Fibroblast of the conjunctiva (primary cell): ENCODE measurements around the gene KRTAP4-12.
A peak's percentile ranks its signal among the peaks of the same experiment; 100 is the strongest.
"Not testable (repeated sequence)": the region's sequence is repeated elsewhere in the genome, so short reads cannot be mapped to it uniquely, and the experiment has no call there.

Experiments used
- DNase-seq: peaks from one replicate; pipeline ENCODE4 v3.0.0-alpha.2; 2010; ENCODE audit warnings: low read depth

KRTAP4-12 gene

DNA sequence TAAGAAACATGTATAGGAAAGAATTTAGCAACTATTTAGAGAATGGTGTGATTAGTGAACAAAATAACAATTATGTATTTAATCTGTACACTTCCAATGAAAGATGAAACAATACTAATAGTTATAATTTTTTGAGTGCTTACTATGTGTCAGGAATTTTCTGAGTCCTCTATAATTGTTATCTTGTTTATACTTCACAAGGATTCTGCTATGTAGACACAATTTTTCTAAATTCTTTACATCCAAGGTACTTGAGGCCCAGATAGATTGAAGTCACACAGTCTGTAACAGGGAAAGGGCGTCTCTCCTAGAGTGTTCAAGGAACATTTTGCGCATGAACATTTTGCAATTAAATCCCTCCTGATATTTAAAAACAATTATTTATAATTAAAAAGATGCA, 1.1 kb upstream of the KRTAP4-12 start:
- no peak for DNase-seq

DNA sequence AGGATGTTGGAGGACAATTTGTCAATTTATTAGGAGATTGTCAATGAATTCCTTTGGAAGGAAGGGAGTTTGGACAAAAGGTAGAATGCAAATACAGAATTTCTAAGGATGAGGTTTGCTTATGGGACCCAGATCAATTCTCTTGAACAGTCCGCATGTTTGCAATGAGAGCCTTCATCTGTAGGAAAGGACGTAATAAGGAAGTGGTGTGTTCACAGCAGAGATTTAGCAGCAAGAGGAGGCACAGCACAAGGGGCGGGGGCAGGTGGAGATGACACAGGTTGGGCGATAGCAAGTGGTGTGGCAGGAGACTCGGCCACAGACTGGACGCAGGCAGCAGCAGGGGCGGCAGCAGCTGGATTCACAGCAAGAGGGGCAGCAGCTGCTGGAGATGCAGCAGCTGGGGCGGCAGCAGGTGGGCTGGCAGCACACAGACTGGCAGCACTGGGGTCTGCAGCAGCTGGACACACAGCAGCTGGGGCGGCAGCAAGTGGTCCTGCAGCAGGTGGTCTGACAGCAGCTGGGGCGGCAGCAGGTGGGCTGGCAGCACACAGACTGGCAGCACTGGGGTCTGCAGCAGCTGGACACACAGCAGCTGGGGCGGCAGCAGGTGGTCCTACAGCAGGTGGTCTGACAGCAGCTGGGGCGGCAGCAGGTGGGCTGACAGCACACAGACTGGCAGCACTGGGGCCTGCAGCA, 541 bp downstream of the KRTAP4-12 start:
- not testable (repeated sequence) for DNase-seq

GRCh38 chr17:41121742-41122141, 2.2 kb downstream of the KRTAP4-12 start:
- no peak for DNase-seq

GRCh38 chr17:41119696-41120690, 4.0 kb downstream of the KRTAP4-12 start:
- not testable (repeated sequence) for DNase-seq

- DNase-seq: no peak
Observed at GRCh38 chr17:41118721-41119120, 5.3 kb downstream of the KRTAP4-12 start.

DNA sequence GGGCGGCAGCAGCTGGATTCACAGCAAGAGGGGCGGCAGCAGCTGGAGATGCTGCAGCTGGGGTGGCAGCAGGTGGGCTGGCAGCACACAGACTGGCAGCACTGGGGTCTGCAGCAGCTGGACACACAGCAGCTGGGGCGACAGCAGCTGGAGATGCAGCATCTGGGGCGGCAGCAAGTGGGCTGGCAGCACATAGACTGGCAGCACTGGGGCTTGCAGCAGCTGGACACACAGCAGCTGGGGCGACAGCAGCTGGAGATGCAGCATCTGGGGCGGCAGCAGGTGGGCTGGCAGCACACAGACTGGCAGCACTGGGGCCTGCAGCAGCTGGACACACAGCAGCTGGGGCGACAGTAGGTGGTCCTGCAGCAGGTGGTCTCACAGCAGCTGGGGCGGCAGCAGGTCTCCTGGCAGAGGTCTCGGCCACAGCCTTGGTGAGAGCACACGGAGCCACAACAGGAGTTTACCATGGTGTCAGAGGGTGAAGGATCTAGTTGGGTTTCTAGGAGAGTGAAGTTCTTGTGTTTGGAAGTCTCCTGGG, 6.1 kb downstream of the KRTAP4-12 start, which contains the start of gene KRTAP4-11:
Gene KRTAP4-11, minus strand, starts transcription at position 528 of the 541 bp plus-strand sequence. Its CDS starts 58 bp downstream, at position 470.
- not testable (repeated sequence) for DNase-seq

DNA sequence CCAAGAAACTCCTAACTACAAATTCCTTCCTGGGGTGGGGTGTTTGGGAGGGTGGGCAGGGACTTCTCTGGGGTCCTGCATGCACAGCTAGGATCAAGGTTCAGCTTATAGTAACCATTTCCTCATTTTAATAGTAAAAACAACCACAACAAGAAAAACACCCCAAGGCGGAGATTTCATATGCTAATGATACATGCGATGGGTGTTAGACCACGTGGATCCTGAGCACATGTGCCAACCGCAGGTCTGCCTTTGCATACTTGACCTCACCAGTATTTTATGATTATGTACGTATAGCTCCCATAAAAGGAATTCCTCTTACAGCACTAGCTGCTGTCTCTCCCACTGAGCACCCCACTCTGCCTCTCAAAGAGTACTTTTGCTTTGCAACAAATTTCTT, 7.7 kb downstream of the KRTAP4-12 start:
- DNase-seq: no peak

DNA sequence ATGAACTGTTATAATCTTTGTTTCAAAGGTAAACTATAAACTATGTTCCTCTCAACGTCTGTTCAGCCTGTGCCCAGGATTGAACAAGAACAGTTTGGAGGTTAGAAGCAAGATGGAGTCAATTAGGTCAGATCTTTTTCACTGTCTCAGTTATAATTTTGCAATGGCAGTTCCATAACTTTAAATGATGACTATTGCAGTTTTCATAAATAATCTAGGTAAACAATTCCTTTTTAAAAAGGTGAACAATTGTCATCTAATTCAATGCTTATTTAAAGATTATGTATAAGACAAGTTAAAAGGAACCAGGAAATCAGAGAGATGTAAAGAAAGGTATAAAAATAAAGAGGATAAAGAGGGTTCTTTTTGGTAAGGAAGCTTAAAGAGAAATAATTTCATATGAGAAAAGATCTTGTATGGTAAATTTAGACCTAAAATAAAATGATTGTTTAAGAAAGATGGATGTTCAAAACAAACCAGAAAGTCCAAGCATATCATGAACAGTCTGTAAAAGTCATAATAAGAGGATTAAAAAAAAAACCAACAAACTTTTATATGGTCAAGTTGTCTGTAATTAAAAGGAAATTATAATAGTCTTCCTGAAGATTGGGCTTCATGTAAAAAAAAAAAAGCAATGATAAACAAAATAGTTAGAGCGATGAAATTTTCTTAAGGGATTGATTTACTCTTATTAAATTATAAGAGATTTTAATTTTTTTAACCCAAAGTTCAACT, 12.7 kb downstream of the KRTAP4-12 start:
- no peak for DNase-seq

GRCh38 chr17:41108728-41109386, 15.1 kb downstream of the KRTAP4-12 start:
- not testable (repeated sequence) for DNase-seq

GRCh38 chr17:41107941-41108450, 16.0 kb downstream of the KRTAP4-12 start:
- DNase-seq: no peak

DNA sequence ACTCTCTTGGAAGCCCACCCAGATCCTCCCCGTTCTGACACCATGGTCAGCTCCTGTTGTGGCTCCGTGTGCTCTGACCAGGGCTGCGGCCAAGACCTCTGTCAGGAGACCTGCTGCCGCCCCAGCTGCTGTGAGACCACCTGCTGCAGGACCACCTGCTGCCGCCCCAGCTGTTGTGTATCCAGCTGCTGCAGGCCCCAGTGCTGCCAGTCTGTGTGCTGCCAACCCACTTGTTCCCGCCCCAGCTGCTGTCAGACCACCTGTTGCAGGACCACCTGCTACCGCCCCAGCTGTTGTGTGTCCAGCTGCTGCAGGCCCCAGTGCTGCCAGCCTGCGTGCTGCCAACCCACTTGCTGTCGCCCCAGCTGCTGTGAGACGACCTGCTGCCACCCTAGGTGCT, 18.6 kb downstream of the KRTAP4-12 start, which contains the start of gene KRTAP4-9:
Gene KRTAP4-9, plus strand, starts transcription at position 43 of the 400 bp plus-strand sequence. Its CDS starts 0 bp downstream, at position 43.
- DNase-seq: not testable (repeated sequence)

DNA sequence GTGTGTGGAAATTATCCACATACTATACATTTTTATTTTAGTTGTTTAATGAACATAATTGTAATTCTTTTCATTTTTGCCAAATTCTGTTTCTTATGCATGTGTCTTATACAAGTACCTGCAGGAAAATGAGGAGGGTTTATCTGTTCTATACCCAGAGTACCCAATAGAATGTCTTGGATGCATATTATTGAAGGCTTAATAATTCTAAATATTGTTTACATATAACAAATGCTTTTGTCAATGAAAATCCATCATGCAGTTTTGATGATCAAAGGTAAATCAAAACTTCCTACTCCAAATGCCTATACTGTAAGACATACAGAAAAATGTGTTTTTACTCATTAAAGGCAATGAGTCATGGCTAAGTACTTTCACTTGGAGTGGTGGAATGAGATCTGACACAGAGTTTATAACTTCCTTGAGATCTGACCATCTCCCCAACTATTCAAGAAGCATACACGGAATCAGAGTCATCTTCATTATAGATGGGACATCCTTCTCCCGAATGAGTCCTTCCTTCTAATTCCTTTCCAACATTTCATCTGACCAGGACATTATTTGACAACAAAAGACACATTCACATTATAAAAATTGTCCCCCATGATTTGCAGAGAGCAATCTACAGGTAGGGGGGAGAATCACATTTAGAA, 19.5 kb downstream of the KRTAP4-12 start:
- DNase-seq: not testable (repeated sequence)

DNA sequence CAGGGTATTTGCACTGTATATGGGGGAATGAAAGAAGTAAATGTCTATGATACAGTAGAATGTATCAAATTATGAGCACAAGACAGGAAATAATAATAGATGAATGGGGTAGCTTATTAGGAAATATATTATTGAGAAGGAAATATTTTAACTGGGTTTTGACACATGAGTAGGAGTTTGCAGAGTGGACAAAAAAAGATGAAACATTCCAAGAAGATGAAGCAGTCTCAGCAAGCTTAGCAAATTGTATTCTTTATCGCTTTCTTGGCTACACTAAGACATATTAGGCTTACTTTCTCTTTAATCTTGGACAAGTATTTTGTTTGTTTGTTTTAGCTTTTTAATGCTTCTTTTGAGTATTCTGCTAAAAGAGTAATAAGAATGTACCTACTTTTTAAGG, 20.1 kb downstream of the KRTAP4-12 start:
- DNase-seq: no peak

DNA sequence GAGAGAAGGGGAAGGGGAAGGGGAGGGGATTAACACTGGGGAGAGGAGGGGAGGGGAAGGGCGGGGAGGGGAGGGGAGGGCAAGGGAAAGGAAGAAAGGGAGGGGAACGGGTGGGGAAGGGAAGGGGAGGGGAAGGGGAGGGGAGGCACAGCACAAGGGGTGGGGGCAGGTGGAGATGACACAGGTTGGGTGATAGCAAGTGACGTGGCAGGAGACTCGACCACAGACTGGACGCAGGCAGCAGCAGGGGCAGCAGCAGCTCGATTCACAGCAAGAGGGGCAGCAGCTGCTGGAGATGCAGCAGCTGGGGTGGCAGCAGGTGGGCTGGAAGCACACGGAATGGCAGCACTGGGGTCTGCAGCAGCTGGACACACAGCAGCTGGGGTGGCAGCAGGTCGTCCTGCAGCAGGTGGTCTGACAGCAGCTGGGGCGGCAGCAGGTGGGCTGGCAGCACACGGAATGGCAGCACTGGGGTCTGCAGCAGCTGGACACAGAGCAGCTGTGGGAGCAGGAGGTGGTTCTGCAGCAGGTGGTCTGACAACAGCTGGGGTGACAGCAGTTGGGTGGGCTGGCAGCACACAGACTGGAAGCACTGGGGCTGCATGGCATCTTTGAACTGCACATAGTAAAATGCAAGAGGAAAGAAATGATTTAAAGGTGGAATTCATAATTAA, 22.3 kb downstream of the KRTAP4-12 start, which contains the start of gene KRTAP4-16:
Gene KRTAP4-16, minus strand, starts transcription at position 624 of the 674 bp plus-strand sequence. Its CDS starts 0 bp downstream, at position 624.
- no peak for DNase-seq

DNA sequence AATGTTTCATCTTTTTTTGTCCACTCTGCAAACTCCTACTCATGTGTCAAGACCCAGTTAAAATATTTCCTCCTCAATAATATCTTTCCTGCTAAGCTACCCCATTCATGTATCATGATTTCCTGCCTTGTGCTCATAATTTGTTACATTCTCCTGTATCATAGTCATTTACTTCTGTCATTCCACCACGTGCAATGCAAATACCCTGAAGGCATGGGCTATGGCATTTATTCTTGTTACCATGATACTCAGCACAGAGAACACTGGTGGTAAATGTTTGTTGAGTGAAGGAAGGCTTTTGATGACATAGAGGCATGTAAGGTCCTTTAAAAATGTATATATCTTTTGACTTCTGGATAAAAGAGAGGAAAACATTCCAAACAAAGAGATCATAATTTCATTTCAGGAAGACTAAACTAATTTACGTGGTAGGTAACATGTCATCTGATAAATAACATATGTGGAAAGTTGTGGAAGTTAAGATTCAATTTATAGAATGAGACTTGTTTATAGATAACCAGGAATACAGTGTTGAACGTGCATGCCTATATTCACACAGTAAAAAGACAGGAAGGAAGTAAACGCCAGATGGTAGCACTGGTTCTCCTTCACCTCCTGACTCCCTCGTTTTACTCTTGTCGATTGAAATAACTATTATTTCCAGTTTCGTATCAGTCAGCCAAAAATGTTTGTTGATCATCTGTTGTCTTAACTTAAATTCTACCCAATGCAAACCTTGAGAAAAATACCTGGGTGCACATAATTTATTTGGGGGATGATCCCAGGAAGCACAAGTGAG, 24.1 kb downstream of the KRTAP4-12 start:
- DNase-seq: peak; percentile 49

DNA sequence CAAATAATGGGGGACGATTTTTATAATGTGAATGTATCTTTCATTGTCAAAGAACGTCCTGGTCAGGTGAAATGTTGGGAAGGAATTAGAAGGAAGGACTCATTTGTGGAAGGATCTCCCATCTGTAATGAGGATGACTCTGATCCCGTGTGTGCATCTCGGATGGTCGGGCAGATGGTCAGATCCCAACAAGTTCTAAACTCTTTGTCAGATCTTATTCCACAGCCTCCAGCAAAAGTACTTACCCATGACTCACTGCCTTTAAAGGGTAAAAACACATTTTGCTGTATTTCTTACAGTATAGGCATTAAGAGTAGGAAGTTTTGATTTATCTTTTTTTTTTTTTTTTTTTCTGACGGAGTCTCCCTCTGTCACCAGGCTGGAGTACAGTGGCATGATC, 25.5 kb downstream of the KRTAP4-12 start:
- DNase-seq: no peak

DNA sequence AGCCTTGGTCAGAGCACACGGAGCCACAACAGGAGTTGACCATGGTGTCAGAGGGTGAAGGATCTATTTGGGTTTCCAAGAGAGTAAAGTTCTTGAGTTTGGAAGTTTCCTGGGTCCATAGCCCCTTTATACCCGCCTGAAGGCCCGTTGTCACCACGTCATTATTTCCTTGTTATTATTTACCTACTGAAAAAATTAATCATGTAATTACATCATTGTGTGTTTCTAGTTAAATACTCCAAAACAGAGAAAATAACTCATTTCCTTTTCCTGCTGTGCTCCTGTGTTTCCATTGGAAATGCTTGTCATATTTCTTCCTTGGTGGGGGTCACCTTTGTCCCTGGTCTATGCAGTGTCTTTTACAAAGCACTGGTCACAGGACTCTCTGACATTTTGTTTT, 25.9 kb downstream of the KRTAP4-12 start, which contains the start of gene KRTAP4-8:
Gene KRTAP4-8, minus strand, starts transcription at position 101 of the 400 bp plus-strand sequence. Its CDS starts 58 bp downstream, at position 43.
- no peak for DNase-seq

DNA sequence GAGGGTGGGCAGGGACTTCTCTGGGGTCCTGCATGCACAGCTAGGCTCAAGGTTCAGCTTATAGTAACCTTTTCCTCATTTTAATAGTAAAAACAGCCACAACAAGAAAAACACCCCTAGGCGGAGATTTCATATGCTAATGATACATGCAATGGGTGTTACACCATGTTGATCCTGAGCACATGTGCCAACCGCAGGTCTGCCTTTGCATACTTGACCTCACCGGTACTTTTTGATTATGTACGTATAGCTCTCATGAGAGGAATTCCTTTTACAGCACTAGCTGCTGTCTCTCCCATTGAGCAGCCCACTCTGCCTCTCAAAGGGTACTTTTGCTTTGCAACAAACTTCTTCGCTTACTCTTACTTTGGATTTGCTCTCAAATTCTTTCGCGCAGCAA, 27.9 kb downstream of the KRTAP4-12 start:
- DNase-seq: no peak
